Osteoblast (primary cell): Measurements from ENCODE around the gene KCND2. TPM values are rescaled to one million over a fixed set of nuclear protein-coding genes. Genes with fewer than 3 reads are reported as not detected.

Experiments used
- DNase-seq: peaks from one replicate; pipeline ENCODE4 v3.0.0; 2011; ENCODE audit warnings: low spot score, mixed read lengths; ENCODE audit not compliant: insufficient read length; ENCODE audit errors: missing footprints
- H2AFZ ChIP-seq: 2 replicates; pipeline ENCODE4 v1.6.0; 2011; ENCODE audit warnings: mild to moderate bottlenecking, low read length
- H3K27ac ChIP-seq: 2 replicates; pipeline ENCODE4 v1.5.1; 2011; ENCODE audit warnings: mild to moderate bottlenecking, low read depth, low read length, moderate library complexity
- H3K27me3 ChIP-seq: 2 replicates; pipeline ENCODE4 v1.6.0; 2012; ENCODE audit warnings: mild to moderate bottlenecking, control low read depth, inconsistent platforms, low read length, moderate library complexity; ENCODE audit not compliant: insufficient read depth
- H3K36me3 ChIP-seq: 2 replicates; pipeline ENCODE4 v1.5.1; 2011; ENCODE audit warnings: mild to moderate bottlenecking, low read length, control low read depth, moderate library complexity; ENCODE audit not compliant: insufficient read depth
- H3K4me1 ChIP-seq: 2 replicates; pipeline ENCODE4 v1.5.1; 2011; ENCODE audit warnings: mild to moderate bottlenecking, low read length, control low read depth, moderate library complexity; ENCODE audit not compliant: insufficient read depth
- H3K4me2 ChIP-seq: 2 replicates; pipeline ENCODE4 v1.6.0; 2011; ENCODE audit warnings: mild to moderate bottlenecking, low read length; ENCODE audit not compliant: insufficient read depth
- H3K4me3 ChIP-seq: fragments of 200-600 bp; sonication (generic); 3 replicates; pipeline ENCODE4 v1.5.1; 2012; ENCODE audit warnings: mild to moderate bottlenecking, low read length, inconsistent platforms; ENCODE audit not compliant: insufficient read depth
- H3K79me2 ChIP-seq: 2 replicates; pipeline ENCODE4 v1.6.0; 2012; ENCODE audit warnings: mild to moderate bottlenecking, low read length, control low read depth, inconsistent platforms; ENCODE audit not compliant: insufficient read depth
- H3K9me3 ChIP-seq: 2 replicates; pipeline ENCODE4 v1.5.1; 2011; ENCODE audit warnings: low read depth, low read length, control low read depth
- H4K20me1 ChIP-seq: 2 replicates; pipeline ENCODE4 v1.6.0; 2012; ENCODE audit warnings: mild to moderate bottlenecking, low read length, control low read depth; ENCODE audit not compliant: insufficient read depth
- total RNA-seq: library from RNA; depleted of rRNA; stranded (reverse); fragments of >200 nt; gene quantifications from 2 replicates; pipeline ENCODE4 v1.2.3, GENCODE V29; 2012
- TF ChIP-seq, protein P1 (sequence below): IDR thresholded peaks from 2 replicates; pipeline ENCODE4 v1.5.1; 2011; ENCODE audit warnings: mild to moderate bottlenecking, low read depth, low read length, moderate library complexity; ENCODE audit errors: extremely low read depth

Gene KCND2
- total RNA-seq, 1 donor = 6.5 TPM

- H3K9me3 ChIP-seq = no peaks in the 10 kb centered on the region
- TF ChIP-seq, protein P1, sequence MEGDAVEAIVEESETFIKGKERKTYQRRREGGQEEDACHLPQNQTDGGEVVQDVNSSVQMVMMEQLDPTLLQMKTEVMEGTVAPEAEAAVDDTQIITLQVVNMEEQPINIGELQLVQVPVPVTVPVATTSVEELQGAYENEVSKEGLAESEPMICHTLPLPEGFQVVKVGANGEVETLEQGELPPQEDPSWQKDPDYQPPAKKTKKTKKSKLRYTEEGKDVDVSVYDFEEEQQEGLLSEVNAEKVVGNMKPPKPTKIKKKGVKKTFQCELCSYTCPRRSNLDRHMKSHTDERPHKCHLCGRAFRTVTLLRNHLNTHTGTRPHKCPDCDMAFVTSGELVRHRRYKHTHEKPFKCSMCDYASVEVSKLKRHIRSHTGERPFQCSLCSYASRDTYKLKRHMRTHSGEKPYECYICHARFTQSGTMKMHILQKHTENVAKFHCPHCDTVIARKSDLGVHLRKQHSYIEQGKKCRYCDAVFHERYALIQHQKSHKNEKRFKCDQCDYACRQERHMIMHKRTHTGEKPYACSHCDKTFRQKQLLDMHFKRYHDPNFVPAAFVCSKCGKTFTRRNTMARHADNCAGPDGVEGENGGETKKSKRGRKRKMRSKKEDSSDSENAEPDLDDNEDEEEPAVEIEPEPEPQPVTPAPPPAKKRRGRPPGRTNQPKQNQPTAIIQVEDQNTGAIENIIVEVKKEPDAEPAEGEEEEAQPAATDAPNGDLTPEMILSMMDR = no peak
- no peak overlapping the region for H3K4me2 ChIP-seq
- H4K20me1 ChIP-seq = no peaks in the 10 kb centered on the region
- no peaks in the 10 kb centered on the region for H3K79me2 ChIP-seq
- H3K27ac ChIP-seq = no peak overlapping the region
- no peak overlapping the region for H2AFZ ChIP-seq
- H3K36me3 ChIP-seq = no peaks in the 10 kb centered on the region
- no peak overlapping the region for H3K4me3 ChIP-seq
- DNase-seq = no peak
- no peaks in the 10 kb centered on the region for H3K27me3 ChIP-seq
- no peaks in the 10 kb centered on the region for H3K4me1 ChIP-seq
Observed at GRCh38 chr7:120716307-120716706, 443.3 kb downstream of the KCND2 start.

DNA sequence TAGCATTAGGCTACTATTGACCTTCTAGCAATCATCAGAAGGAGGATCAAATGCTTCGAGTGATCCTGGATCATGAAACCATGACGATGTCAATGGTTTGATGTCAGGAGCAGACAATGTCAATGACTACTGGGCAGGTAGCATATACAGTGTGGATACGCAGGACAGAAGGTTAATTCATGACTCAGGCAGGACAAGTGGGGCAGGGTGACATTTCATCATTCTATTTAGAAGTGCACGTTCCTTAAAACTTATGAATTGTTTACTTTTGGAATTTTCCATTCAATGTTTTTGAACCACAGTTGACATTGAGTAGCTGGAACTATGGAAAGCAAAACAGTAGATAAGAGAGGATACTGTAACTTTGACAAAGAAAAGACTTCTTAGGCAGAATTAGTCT, 444.2 kb downstream of the KCND2 start:
- Histone ChIP-seq H3K4me1 (no peaks in the 10 kb centered on the region), H3K4me3 (no peak overlapping the region), H3K79me2 (no peaks in the 10 kb centered on the region), H4K20me1 (no peaks in the 10 kb centered on the region), H3K27me3 (no peaks in the 10 kb centered on the region), H3K36me3 (no peaks in the 10 kb centered on the region), H3K27ac (no peak overlapping the region), H3K9me3 (no peaks in the 10 kb centered on the region), H2AFZ (no peak overlapping the region), H3K4me2 (no peak overlapping the region)
- DNase-seq = no peak
- TF ChIP-seq, protein P1 = no peak

DNA sequence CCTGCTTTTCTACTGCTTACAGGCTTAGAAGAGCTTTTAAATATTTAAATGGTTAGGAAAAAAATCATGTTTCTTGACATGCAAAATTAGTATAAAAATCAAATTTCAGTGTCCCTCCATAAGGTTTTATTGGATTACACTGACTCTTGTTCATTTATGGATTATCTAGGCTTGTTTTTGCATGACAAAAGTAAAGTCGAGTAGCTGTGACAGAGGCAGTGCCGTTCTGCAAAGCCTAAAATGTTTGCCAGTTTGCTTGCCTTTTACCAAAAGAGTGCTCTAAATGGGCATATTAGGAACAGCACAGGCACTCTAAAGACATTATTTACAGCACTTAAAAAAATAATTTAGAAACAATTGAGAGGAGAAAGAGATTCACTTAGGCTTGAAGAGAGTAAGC, 445.4 kb downstream of the KCND2 start:
- H3K27me3 ChIP-seq = no peaks in the 10 kb centered on the region
- H3K4me1 ChIP-seq = no peaks in the 10 kb centered on the region
- no peak overlapping the region for H3K4me3 ChIP-seq
- H3K79me2 ChIP-seq = no peaks in the 10 kb centered on the region
- H2AFZ ChIP-seq = no peak overlapping the region
- H3K27ac ChIP-seq = no peak overlapping the region
- DNase-seq = peak; percentile 57
- H3K36me3 ChIP-seq = no peaks in the 10 kb centered on the region
- TF ChIP-seq, protein P1 = no peak
- no peaks in the 10 kb centered on the region for H4K20me1 ChIP-seq
- no peaks in the 10 kb centered on the region for H3K9me3 ChIP-seq
- no peak overlapping the region for H3K4me2 ChIP-seq

DNA sequence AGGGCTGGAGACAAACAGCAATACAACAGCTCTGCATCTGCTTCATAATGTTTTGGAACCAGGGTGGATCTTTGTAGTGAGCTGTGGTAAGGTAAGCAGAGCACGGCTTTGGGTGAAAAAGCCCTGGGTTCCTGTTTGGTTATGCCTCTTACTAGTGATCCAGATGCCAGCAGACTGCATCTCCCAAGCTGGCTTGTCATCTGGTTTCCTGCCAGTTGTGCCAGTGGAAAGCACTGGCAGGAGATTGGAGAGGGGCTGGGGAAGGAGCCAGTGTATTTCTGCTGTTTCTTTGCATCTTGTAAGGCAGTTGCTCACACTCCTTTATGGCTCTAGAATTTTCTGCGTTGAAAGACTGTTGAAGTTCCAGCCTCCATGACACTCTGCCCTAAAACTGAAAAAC, 447.3 kb downstream of the KCND2 start:
- TF ChIP-seq, protein P1 = no peak
- Histone ChIP-seq H2AFZ (peak overlapping the region; percentile 9), H4K20me1 (no peaks in the 10 kb centered on the region), H3K27me3 (no peaks in the 10 kb centered on the region), H3K9me3 (no peaks in the 10 kb centered on the region), H3K4me2 (no peak overlapping the region), H3K4me3 (no peak overlapping the region), H3K36me3 (no peaks in the 10 kb centered on the region), H3K79me2 (no peaks in the 10 kb centered on the region), H3K4me1 (no peaks in the 10 kb centered on the region), H3K27ac (no peak overlapping the region)
- DNase-seq = peak; percentile 8
